ENCODE measurements around the gene PDE3B. TPM values are rescaled to one million over a fixed set of nuclear protein-coding genes. Genes with fewer than 3 reads are reported as not detected.

The PDE3B gene
- total RNA-seq, 2 donors from 2014 or later = 9.4 to 11.7 TPM

GRCh38 chr11:14764179-14764578 is 120.6 kb downstream of the PDE3B start:
- H3K9me3 Mint-ChIP-seq = no peaks in the 10 kb centered on the region
- H3K27ac Mint-ChIP-seq = no peak overlapping the region
- Histone ChIP-seq H3K4me1 (ENCODE audit: control insufficient read depth, insufficient read depth, low read length) (no peaks in the 10 kb centered on the region), H3K36me3 (ENCODE audit: control insufficient read depth, insufficient read depth, low read length) (no peaks in the 10 kb centered on the region), H3K9me3 (ENCODE audit: control insufficient read depth, low read length) (no peaks in the 10 kb centered on the region), H3K27ac (ENCODE audit: low read depth, low read length) (no peak overlapping the region), H3K27me3 (ENCODE audit: control insufficient read depth, insufficient read depth, low read length, poor library complexity, severe bottlenecking) (peaks cover 47% of the 10 kb centered on the region), H3K9ac (ENCODE audit: extremely low read depth, low read length, poor library complexity, severe bottlenecking) (no peak overlapping the region), H3K4me3 (ENCODE audit: low read length) (no peak overlapping the region)
- H3K4me3 Mint-ChIP-seq = no peak overlapping the region
- no peaks in the 10 kb centered on the region for H3K36me3 Mint-ChIP-seq (ENCODE audit: low read depth)
- no peak for DNase-seq
- 100% methylated on average over 1 of the region's 1 CpG; no CpG with 5 or more reads in 1 of the 2 experiments for WGBS, 2 experiments (ENCODE audit: insufficient coverage in 1 of 2, insufficient read length in 1 of 2)
- H3K27me3 Mint-ChIP-seq (ENCODE audit: insufficient read depth) = peaks cover 10% of the 10 kb centered on the region
- no peak for TF ChIP-seq CTCF (conservative IDR thresholded peaks at IDR 0.05)
- H3K4me1 Mint-ChIP-seq = no peaks in the 10 kb centered on the region

GRCh38 chr11:14764579-14765527 is 121.2 kb downstream of the PDE3B start:
- no peaks in the 10 kb centered on the region for H3K4me1 ChIP-seq (ENCODE audit: control insufficient read depth, insufficient read depth, low read length)
- Mint-ChIP-seq H3K4me1 (no peaks in the 10 kb centered on the region), H3K27me3 (ENCODE audit: insufficient read depth) (peaks cover 4% of the 10 kb centered on the region), H3K9me3 (no peaks in the 10 kb centered on the region), H3K36me3 (ENCODE audit: low read depth) (no peaks in the 10 kb centered on the region), H3K27ac (no peak overlapping the region), H3K4me3 (no peak overlapping the region)
- no peak overlapping the region for H3K4me3 ChIP-seq (ENCODE audit: low read length)
- TF ChIP-seq CTCF (conservative IDR thresholded peaks at IDR 0.05) = no peak
- no peaks in the 10 kb centered on the region for H3K36me3 ChIP-seq (ENCODE audit: control insufficient read depth, insufficient read depth, low read length)
- H3K9ac ChIP-seq (ENCODE audit: extremely low read depth, low read length, poor library complexity, severe bottlenecking) = no peak overlapping the region
- peaks cover 41% of the 10 kb centered on the region for H3K27me3 ChIP-seq (ENCODE audit: control insufficient read depth, insufficient read depth, low read length, poor library complexity, severe bottlenecking)
- H3K9me3 ChIP-seq (ENCODE audit: control insufficient read depth, low read length) = no peaks in the 10 kb centered on the region
- no peak for DNase-seq
- no peak overlapping the region for H3K27ac ChIP-seq (ENCODE audit: low read depth, low read length)
- WGBS, 2 experiments (ENCODE audit: insufficient coverage in 1 of 2, insufficient read length in 1 of 2) = 90 to 93% methylated on average over 3 to 4 of the region's 6 CpGs

- H3K9ac ChIP-seq (ENCODE audit: extremely low read depth, low read length, poor library complexity, severe bottlenecking) = no peak overlapping the region
- Mint-ChIP-seq H3K4me3 (no peak overlapping the region), H3K9me3 (no peaks in the 10 kb centered on the region), H3K36me3 (ENCODE audit: low read depth) (no peaks in the 10 kb centered on the region), H3K27ac (no peak overlapping the region), H3K4me1 (peaks cover 2% of the 10 kb centered on the region), H3K27me3 (ENCODE audit: insufficient read depth) (peaks cover 4% of the 10 kb centered on the region)
- no peaks in the 10 kb centered on the region for H3K36me3 ChIP-seq (ENCODE audit: control insufficient read depth, insufficient read depth, low read length)
- DNase-seq = no peak
- TF ChIP-seq CTCF (conservative IDR thresholded peaks at IDR 0.05) = no peak
- H3K4me3 ChIP-seq (ENCODE audit: low read length) = no peak overlapping the region
- H3K4me1 ChIP-seq (ENCODE audit: control insufficient read depth, insufficient read depth, low read length) = no peaks in the 10 kb centered on the region
- H3K27ac ChIP-seq (ENCODE audit: low read depth, low read length) = no peak overlapping the region
- peaks cover 29% of the 10 kb centered on the region for H3K27me3 ChIP-seq (ENCODE audit: control insufficient read depth, insufficient read depth, low read length, poor library complexity, severe bottlenecking)
- no peaks in the 10 kb centered on the region for H3K9me3 ChIP-seq (ENCODE audit: control insufficient read depth, low read length)
Observed at GRCh38 chr11:14766585-14766984, 123.0 kb downstream of the PDE3B start.
